Activated T-cell treated with anti-CD3 and anti-CD28 coated beads, Interleukin-2, amount 50 U/mL, for 72 hours (primary cell): ENCODE measurements around the gene CTTNBP2NL. TPM values are rescaled to one million over a fixed set of nuclear protein-coding genes. Genes with fewer than 3 reads are reported as not detected.
A peak's percentile ranks its signal among the peaks of the same experiment; 100 is the strongest.
"Not testable (repeated sequence)": the region's sequence is repeated elsewhere in the genome, so short reads cannot be mapped to it uniquely, and the experiment has no call there.

Experiments used
- ATAC-seq, 2 donors: fragments of 150-1000 bp; cut with Tn5 transposase; replicated peaks in 1 of 2; 2 replicates each; pipeline ENCODE4 v1.10.0; 2021; ENCODE audit warnings: moderate library complexity in 2 of 2, mild to moderate bottlenecking in 1 of 2
- DNase-seq, 2 donors: peaks; one replicate each; pipeline ENCODE4 v3.0.0; 2021 to 2022; ENCODE audit warnings: mixed read lengths in 1 of 2
- H3K27ac Mint-ChIP-seq: one replicate; pipeline ENCODE4 v1.8.0; 2022; ENCODE audit warnings: mild to moderate bottlenecking, moderate library complexity, mixed read lengths
- H3K27me3 Mint-ChIP-seq: one replicate; pipeline ENCODE4 v1.8.0; 2022; ENCODE audit warnings: low read depth, mixed read lengths
- H3K36me3 Mint-ChIP-seq, 2 donors: one replicate each; pipeline ENCODE4 v1.8.0; 2022; ENCODE audit warnings: mixed read lengths in 2 of 2, mild to moderate bottlenecking in 1 of 2; ENCODE audit not compliant: insufficient read depth in 2 of 2
- H3K4me1 Mint-ChIP-seq: one replicate; pipeline ENCODE4 v1.8.0; 2022; ENCODE audit warnings: low read depth, mixed read lengths
- H3K4me3 Mint-ChIP-seq, 2 donors: one replicate each; pipeline ENCODE4 v1.8.0; 2022; ENCODE audit warnings: mild to moderate bottlenecking in 2 of 2, mixed read lengths in 2 of 2, moderate library complexity in 2 of 2
- H3K9me3 Mint-ChIP-seq, 2 donors: one replicate each; pipeline ENCODE4 v1.8.0; 2022; ENCODE audit warnings: mixed read lengths in 2 of 2
- total RNA-seq, 2 donors: library from RNA; stranded (reverse); gene quantifications; one replicate each; pipeline ENCODE4 v1.2.3, GENCODE V29; 2022

CTTNBP2NL gene
- total RNA-seq, 2 donors from 2014 or later: 3.6 to 4.6 TPM

DNA sequence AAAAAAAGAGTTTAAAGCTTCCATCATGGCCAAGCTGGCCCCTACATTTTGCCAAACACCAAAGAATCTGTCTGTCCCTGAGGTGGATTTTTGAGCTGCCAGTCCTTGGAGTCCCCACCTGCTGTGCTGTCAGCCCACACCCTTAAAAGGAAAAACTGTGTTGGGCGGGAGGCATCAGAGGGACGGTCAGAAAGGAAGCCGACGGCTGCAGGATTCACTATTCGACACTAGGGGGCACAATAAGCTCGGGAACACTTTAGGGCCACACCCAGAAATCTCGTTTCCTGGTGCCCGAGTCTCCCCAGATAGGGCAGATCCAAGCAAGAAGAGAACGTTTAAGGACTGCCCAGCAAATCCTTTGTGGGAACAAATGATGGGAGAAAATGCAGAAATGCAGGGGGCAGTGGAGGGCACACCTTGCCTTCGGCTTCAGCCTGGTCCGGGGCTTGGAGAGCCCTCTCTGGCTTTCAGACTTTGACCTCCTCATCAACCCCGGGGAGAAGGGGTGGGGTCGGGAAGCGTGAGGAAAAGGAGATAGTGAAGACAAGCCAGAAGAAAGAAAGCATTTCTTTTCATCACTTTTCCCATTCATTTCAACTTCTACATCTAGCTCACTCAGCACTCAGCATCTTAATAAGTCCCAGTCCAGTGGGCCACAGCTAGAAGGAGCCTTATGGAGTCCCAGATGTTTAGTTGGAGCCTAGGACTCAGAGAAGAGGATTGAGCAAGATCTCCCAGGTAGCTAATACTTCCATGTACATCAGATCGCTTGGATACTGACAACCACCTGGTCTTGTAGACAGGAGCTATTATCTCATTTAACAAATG lies 5.0 kb upstream of the CTTNBP2NL start:
- Mint-ChIP-seq H3K27ac (no peak overlapping the region), H3K9me3 (no peaks in the 10 kb centered on the region), H3K27me3 (peaks cover 23% of the 10 kb centered on the region), H3K36me3 (peaks cover under 1 to 1% of the 10 kb centered on the region in 2 donors), H3K4me3 (peak overlapping the region; percentile 69 to 74), H3K4me1 (peaks cover 41% of the 10 kb centered on the region)
- peak; percentile 79 to 80 for ATAC-seq
- peak; percentile 84 to 85 for DNase-seq

DNA sequence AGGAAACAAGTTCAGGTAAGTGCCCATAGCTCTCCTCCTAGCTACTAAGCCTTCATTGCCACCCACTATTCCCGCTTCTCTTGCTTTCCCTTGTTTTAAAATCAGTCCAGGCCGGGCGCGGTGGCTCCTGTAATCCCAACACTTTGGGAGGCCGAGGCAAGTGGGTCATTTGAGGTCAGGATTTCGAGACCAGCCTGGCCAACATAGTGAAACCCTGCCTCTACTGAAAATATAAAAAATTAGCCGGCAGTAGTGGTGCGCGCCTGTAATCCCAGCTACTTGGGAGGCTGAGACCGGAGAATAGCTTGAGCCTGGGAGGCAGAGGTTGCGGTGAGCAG lies 4.4 kb upstream of the CTTNBP2NL start:
- no peak for ATAC-seq
- H3K4me3 Mint-ChIP-seq: peak overlapping the region; percentile 69 to 74
- peaks cover 25% of the 10 kb centered on the region for H3K27me3 Mint-ChIP-seq
- H3K4me1 Mint-ChIP-seq: peaks cover 46% of the 10 kb centered on the region
- no peak for DNase-seq
- no peak overlapping the region for H3K27ac Mint-ChIP-seq
- peaks cover 1 to 2% of the 10 kb centered on the region in 2 donors for H3K36me3 Mint-ChIP-seq
- H3K9me3 Mint-ChIP-seq: no peaks in the 10 kb centered on the region

DNA sequence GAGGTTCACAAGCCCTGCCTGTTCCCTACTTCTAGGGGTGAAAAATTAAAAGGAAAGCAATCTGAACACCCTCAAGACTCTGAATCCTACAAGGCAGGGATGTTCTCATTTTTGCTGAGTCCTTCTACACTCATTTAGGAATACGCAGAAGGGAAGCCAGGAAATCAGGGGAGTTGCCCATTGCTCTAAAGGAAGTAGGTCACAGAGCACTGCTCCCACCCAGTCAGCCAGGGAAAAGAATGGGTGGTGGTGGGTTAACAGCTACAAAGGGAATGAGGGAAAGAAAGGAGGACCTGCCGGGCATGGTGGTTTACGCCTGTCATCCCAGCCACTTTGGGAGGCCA lies 2.4 kb upstream of the CTTNBP2NL start:
- DNase-seq (no peak), ATAC-seq (no peak)
- no peaks in the 10 kb centered on the region for H3K9me3 Mint-ChIP-seq
- H3K36me3 Mint-ChIP-seq: peaks cover 4 to 5% of the 10 kb centered on the region in 2 donors
- H3K27me3 Mint-ChIP-seq: peaks cover 27% of the 10 kb centered on the region
- peak overlapping the region; percentile 1 to 33 for H3K4me3 Mint-ChIP-seq
- H3K27ac Mint-ChIP-seq: no peak overlapping the region
- peaks cover 52% of the 10 kb centered on the region for H3K4me1 Mint-ChIP-seq

DNA sequence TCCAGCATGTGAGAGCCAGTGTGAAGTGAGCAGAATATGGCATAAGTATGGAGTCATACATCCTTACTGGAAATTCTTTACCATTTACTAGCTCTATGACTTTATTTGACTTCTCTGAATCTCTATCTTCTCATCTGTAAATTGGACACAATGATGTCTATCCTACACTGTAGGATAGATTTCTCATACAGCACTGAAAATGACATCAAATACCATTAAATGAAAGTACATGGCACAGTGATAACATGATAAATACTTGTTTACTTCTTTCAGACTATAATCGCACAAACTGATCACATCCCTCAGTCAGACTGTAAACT lies 1.3 kb upstream of the CTTNBP2NL start:
- Mint-ChIP-seq H3K27ac (no peak overlapping the region), H3K4me1 (peaks cover 49% of the 10 kb centered on the region), H3K9me3 (no peaks in the 10 kb centered on the region), H3K36me3 (peaks cover 4 to 5% of the 10 kb centered on the region in 2 donors), H3K4me3 (peak overlapping the region; percentile 31 to 37), H3K27me3 (peaks cover 19% of the 10 kb centered on the region)
- ATAC-seq: no peak
- no peak for DNase-seq

DNA sequence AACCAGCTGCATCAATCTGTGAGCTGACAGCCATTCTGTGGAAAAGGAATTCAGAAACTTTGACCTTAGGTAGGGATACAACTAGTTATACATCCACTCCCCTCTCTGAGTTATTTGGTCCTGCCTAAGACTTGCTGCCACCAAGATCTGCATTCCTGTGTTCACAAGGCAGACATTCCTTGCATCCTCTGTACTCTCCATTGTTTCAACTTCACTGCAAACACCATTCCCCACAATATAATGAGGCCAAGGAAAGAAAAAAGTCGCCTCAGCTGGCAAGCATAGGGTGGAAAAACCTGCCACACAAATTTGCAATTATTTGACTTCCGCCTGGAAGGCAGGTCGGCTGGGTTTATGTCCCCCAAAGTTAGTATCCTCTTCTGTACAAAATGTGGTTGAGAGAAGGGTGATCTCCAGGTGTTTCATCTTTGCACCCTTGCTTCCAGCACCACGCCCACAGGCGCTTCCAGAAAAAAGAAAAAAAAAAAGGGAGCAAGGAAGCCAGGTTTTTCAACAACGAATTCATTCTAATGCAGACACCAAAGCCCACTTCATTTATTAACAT lies 676 bp upstream of the CTTNBP2NL start:
- peaks cover 18% of the 10 kb centered on the region for H3K27me3 Mint-ChIP-seq
- peaks cover 4 to 5% of the 10 kb centered on the region in 2 donors for H3K36me3 Mint-ChIP-seq
- H3K4me3 Mint-ChIP-seq: peak overlapping the region; percentile 91 to 96
- no peaks in the 10 kb centered on the region for H3K9me3 Mint-ChIP-seq
- no peak for ATAC-seq
- no peak for DNase-seq
- peak overlapping the region; percentile 26 for H3K27ac Mint-ChIP-seq
- H3K4me1 Mint-ChIP-seq: peaks cover 46% of the 10 kb centered on the region

DNA sequence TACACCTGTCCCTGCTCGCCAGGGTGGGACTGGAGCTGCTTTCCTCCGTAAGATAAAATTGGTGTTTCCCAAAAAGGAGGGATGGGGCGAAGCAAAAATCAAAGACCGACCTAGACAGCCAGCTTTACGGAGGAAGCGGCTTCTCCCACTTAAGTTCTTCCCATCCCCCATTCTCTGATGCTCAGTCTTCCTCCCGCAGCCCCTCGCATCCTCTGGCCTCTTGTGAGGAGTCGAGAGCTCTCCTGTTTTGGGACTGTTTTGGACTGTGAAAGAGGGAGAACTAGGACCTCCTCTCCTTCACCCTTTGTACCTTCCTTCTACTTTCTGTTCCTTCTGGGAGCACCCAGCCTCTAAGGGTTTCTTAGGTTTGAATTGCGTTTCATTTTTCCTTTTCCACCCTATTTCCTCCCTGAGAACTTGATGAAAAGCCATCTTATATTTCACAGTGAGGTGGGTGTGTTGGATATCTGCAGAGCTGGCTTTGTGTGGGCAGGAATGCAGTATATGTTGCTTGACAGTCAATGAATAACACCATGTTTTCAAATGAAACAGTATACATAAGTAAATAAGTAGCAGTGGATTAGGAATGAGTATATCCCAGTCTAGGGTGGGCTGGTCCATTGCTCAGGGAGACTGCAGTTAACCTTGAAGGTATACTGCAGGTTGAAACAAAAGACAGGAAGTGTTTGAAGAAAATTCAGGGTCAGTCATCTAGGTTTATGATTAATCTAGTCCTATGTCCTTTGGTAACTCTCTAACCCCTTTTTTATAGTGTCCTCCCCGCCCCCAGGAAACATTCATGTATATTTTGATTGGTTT lies 848 bp downstream of the CTTNBP2NL start:
- Mint-ChIP-seq H3K9me3 (no peaks in the 10 kb centered on the region), H3K27ac (peak overlapping the region; percentile 47), H3K36me3 (peaks cover 4 to 5% of the 10 kb centered on the region in 2 donors), H3K4me3 (peak overlapping the region; percentile 91 to 96), H3K27me3 (peaks cover 18% of the 10 kb centered on the region), H3K4me1 (peaks cover 37% of the 10 kb centered on the region)
- ATAC-seq: no peak
- no peak for DNase-seq

DNA sequence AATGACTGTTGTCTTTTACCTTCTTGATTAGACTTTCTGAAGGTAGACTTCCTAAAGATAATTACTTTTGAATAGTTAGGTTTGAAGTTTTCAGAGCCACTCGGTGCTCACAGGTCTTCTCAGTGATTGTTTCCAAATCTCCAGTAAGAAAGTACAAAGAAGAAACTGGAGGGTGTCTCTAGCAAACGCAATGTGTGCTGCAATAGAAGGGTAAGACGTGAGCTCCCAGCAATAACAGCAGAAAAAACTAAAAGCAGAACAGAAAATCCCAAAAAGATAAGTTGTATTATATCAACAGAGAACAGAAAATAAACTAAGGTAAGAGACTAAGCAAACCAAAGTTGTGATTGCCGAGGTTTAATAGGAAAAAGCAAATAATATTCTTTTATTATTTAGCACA lies 1.8 kb downstream of the CTTNBP2NL start:
- Mint-ChIP-seq H3K36me3 (peaks cover 3 to 5% of the 10 kb centered on the region in 2 donors), H3K4me1 (peaks cover 37% of the 10 kb centered on the region), H3K27ac (no peak overlapping the region), H3K9me3 (no peaks in the 10 kb centered on the region), H3K4me3 (peak overlapping the region in 1 of 2 donors; percentile 91), H3K27me3 (peaks cover 18% of the 10 kb centered on the region)
- no peak for DNase-seq
- no peak for ATAC-seq

DNA sequence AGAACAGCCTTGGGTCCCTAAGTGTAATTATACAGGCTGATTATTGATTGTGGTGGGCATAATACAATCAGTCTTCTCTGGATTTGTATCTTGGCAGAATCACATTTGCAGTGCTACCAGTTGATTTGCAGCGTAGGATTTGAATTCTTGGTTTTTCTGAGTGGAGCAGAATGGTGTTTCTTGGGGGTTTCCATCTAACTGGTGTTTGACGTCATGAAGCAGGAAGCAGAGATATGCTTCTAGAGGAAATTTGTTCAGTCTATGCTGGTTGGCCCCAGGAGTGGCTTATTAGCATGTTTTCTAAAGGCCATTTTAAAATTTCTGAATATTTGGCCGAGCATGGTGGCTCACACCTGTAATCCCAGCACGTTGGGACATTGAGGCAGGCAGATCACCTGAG lies 3.4 kb downstream of the CTTNBP2NL start:
- Mint-ChIP-seq H3K9me3 (no peaks in the 10 kb centered on the region), H3K27ac (no peak overlapping the region), H3K27me3 (peaks cover 18% of the 10 kb centered on the region), H3K36me3 (peaks cover 3 to 5% of the 10 kb centered on the region in 2 donors), H3K4me3 (peak overlapping the region in 1 of 2 donors; percentile 29), H3K4me1 (peaks cover 26% of the 10 kb centered on the region)
- DNase-seq: no peak
- ATAC-seq: no peak

DNA sequence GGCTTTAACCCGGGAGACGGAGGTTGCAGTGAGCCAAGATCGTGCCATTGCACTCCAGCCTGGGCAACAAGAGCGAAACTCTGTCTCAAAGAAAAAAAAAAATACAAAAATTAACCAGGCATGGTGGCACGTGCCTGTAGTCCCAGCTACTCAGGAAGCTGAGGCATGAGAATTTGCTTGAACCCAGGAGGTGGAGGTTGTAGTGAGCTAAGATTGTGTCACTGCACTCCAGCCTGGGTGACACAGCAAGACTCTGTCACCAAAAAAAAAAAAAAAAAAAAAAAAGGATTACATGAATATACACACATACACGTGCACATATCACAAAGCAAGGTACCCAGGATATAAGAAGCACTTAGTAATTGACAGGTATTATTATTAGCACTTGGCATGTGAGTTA lies 4.7 kb downstream of the CTTNBP2NL start:
- not testable (repeated sequence) for ATAC-seq, H3K9me3 Mint-ChIP-seq, H3K27ac Mint-ChIP-seq, H3K4me3 Mint-ChIP-seq, H3K36me3 Mint-ChIP-seq, DNase-seq
- peaks cover 12% of the 10 kb centered on the region for H3K27me3 Mint-ChIP-seq
- H3K4me1 Mint-ChIP-seq: peaks cover 16% of the 10 kb centered on the region

DNA sequence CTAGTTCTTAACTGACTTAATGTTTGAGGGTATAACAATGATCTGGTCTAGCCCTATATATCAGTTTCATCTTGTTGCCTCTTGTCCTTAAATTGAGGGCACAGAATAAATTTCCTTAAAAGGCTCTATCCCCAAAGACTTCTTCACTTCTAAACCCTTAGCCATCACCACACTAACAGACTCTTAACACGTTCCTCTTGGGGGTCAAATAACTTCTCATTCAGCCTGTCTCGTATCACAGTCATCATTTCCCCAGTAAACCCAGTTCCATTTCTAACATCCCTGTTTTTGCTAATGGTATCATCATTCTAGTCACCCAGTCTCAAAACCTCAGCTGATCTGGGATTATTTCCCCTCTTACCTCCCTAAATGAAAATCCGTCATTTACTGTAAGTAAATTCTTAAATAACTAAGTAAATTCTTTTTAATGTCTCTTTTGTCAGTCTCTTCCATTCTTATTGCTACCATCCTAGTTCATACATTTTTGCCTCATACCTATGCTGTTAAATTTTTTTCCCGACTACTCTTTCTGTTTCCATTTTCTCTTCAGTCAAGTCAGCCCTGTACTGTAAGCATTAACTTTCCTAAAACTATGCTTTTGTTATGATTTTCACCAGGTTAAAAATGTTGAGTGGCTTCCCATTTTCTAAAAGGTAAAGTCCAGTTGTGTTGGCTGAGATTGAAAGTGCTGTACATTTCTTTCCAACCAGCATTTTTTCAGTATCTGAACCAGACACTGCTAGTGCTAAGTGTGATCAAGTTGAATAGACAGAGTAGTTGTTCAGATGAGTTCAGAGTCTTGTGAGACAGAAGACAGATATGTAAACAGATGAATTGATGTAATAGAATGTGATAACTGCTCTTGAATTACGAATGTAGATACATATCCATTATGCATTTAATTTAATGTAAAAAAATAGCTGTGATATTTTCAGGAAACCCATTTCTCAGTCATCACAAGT lies 6.9 kb downstream of the CTTNBP2NL start:
- DNase-seq: no peak
- Mint-ChIP-seq H3K36me3 (no peaks in the 10 kb centered on the region), H3K4me3 (no peak overlapping the region), H3K9me3 (no peaks in the 10 kb centered on the region), H3K27me3 (no peaks in the 10 kb centered on the region), H3K27ac (no peak overlapping the region), H3K4me1 (no peaks in the 10 kb centered on the region)
- ATAC-seq: peak in 1 of 2 donors; percentile 59

DNA sequence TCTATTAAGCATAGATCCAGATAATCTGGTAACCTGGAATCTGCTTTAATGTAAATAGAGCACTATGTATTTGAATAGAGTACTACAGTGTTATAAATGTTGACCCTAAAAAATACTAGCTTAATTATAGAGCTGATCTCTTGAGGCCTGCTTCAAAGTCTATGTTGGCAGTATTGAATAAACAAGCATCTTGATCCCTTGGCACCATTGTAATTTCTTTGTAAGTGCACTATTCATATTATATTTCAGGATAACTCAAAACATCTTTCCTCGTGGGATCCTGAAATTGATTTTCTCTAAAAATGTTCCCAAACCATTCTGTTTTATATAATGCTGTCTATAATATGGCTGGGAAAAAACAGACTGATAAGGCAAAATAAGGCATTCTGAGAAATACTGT lies 10.8 kb downstream of the CTTNBP2NL start:
- Mint-ChIP-seq H3K36me3 (no peaks in the 10 kb centered on the region), H3K27ac (no peak overlapping the region), H3K27me3 (no peaks in the 10 kb centered on the region), H3K4me3 (no peak overlapping the region), H3K9me3 (no peaks in the 10 kb centered on the region), H3K4me1 (no peaks in the 10 kb centered on the region)
- DNase-seq (no peak), ATAC-seq (no peak)

DNA sequence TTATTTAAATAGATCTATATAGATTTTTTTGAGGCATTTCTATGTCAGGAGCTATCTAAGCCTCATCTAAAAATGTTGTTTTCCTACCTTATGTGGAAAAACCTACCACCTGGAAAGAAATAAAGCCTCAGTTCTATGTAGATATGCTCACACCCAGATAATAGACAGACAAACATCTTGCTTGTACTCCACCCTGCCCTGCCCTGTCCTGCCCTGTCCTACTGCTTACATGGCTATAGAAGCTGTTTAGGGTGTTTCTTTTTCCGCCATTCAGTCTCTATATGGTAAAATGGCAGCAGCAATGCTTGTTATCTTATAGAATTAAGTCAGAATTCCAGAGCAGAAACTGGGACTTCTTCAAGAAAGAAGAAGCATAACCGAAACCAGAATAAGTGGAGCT lies 13.4 kb downstream of the CTTNBP2NL start:
- no peak for DNase-seq
- ATAC-seq: no peak
- no peaks in the 10 kb centered on the region for H3K4me1 Mint-ChIP-seq
- no peak overlapping the region for H3K27ac Mint-ChIP-seq
- no peaks in the 10 kb centered on the region for H3K27me3 Mint-ChIP-seq
- no peaks in the 10 kb centered on the region for H3K9me3 Mint-ChIP-seq
- H3K4me3 Mint-ChIP-seq: no peak overlapping the region
- H3K36me3 Mint-ChIP-seq: no peaks in the 10 kb centered on the region
